AG04449 (cell line): Measurements from ENCODE around the gene TRPM7.

ENCODE experiments used
- CTCF ChIA-PET: fragments of 350-600 bp; formaldehyde crosslinking; extraction: SDS; loops from one replicate; lab custom pipeline; 2021; ENCODE audit warnings: antibody characterized with exemption; lab: Yijun Ruan, JAX
- POLR2A ChIA-PET: fragments of 400-600, 350-600 bp; formaldehyde crosslinking; extraction: SDS; loops from one replicate; lab custom pipeline; 2020; ENCODE audit warnings: antibody characterized with exemption, inconsistent platforms; lab: Yijun Ruan, JAX
- DNase-seq: peaks from one replicate; pipeline ENCODE4 v3.0.0-alpha.2; 2010; ENCODE audit warnings: low read depth, low spot score
- H3K4me3 ChIP-seq: 2 replicates; pipeline ENCODE4 v1.5.1; 2011; ENCODE audit warnings: low read depth, mild to moderate bottlenecking, control low read depth, low read length
- TF ChIP-seq, protein P1 (sequence below): IDR thresholded peaks from one replicate; pipeline ENCODE4 v1.5.1; 2011; ENCODE audit warnings: mild to moderate bottlenecking, moderate library complexity, low read length, control low read depth, inconsistent platforms; ENCODE audit not compliant: insufficient read depth; ENCODE audit errors: missing control alignments

TRPM7 gene

DNA sequence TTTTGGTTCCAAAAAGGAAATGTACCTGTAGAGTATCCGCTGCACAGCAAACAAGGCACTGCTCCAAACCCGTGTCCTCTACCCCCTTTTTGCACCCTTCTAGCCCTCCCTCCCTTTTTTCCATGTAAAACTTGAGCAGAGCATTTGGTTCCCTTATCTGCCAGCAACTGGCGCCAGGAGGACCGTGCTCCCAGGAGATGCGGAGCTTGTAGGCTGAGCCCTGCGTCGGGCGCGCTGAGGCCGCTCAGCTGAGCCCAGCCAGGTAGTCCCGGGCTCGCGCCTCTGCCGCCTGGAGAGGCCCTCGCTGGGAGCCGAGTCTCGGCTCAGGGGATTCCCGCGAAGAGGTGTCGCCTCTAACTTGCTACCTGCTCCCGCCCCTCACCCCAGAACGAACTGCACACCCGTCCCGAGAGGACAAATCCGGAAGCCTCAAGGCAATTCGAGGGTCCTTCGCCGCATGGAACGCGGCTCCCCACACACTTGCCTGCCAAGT, 575 bp downstream of the TRPM7 start:
- ChIA-PET POLR2A (interaction anchor here (0.6 to 0.8 kb wide), 2 partner anchors 12 to 69 kb away, joined by 3 read pairs; no protein-coding TSS in a partner anchor), CTCF (interaction anchor here (0.6 to 3.2 kb wide), 4 partner anchors 10 to 199 kb away, joined by 3 to 16 read pairs (median 4); no protein-coding TSS in a partner anchor)
- TF ChIP-seq, protein P1, sequence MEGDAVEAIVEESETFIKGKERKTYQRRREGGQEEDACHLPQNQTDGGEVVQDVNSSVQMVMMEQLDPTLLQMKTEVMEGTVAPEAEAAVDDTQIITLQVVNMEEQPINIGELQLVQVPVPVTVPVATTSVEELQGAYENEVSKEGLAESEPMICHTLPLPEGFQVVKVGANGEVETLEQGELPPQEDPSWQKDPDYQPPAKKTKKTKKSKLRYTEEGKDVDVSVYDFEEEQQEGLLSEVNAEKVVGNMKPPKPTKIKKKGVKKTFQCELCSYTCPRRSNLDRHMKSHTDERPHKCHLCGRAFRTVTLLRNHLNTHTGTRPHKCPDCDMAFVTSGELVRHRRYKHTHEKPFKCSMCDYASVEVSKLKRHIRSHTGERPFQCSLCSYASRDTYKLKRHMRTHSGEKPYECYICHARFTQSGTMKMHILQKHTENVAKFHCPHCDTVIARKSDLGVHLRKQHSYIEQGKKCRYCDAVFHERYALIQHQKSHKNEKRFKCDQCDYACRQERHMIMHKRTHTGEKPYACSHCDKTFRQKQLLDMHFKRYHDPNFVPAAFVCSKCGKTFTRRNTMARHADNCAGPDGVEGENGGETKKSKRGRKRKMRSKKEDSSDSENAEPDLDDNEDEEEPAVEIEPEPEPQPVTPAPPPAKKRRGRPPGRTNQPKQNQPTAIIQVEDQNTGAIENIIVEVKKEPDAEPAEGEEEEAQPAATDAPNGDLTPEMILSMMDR: peak; percentile 3
- DNase-seq: no peak
- peak overlapping the region; percentile 94 for H3K4me3 ChIP-seq

DNA sequence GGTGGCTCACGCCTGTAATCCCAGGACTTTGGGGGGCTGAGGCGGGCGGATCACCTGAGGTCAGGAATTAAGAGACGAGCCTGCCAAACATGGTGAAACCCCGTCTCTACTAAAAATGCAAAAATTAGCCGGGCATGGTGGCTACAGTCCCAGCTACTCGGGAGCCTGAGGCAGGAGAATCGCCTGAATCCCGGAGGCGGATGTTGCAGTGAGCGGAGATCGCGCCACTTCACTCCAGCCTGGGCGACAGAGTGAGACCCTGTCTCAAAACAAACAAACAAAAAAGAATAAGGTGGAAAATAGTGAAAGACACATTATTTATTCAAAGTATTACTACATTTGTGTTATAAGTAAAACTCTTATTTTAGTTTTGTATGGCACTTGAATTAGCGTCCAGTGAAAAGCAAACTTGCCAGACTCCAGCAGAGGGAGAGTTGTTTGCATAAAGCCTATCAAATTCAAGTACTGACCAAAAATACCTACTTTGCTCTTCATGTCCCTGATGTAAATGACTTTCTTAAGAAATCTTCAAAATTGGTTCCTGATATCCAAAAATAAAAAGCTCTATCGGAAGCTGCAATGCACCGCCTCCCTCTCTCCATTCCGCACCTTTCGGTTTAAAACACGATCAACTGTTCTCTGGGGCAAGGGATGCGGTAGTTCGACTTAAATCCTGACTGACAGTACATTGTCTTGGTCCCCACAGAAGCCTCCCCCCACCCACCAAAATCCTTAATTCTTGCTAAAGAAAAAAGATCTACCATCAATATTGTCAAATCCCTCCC, 1.2 kb downstream of the TRPM7 start:
- TF ChIP-seq, protein P1: no peak
- POLR2A ChIA-PET: interaction anchor here (0.6 to 0.8 kb wide), 2 partner anchors 13 to 68 kb away, joined by 3 read pairs; no protein-coding TSS in a partner anchor
- DNase-seq: no peak
- CTCF ChIA-PET: interaction anchor here (0.6 to 3.2 kb wide), 4 partner anchors 10 to 200 kb away, joined by 3 to 16 read pairs (median 4); no protein-coding TSS in a partner anchor
- H3K4me3 ChIP-seq: peak overlapping the region; percentile 94

DNA sequence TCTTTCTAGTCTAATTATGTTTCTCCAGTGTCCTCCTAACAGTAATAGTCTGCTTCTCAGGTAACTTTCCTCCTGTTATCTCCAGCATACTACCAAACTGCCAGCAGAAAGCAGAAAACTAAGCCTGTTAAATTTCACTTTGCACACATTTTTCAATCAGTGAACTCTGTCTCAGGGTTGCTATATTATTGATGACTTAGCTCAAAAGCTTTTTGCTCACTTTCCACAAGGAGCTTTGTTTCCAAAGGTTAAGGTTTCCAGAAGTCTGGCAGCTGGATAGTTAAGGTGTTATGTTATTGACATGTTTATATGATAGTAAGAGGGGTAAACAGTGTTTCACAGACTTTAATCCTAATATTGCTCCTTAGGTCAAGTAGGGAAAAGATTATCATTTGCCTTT, 5.1 kb downstream of the TRPM7 start:
- no peak overlapping the region for H3K4me3 ChIP-seq
- CTCF ChIA-PET: no interaction called here
- POLR2A ChIA-PET: no interaction called here

DNA sequence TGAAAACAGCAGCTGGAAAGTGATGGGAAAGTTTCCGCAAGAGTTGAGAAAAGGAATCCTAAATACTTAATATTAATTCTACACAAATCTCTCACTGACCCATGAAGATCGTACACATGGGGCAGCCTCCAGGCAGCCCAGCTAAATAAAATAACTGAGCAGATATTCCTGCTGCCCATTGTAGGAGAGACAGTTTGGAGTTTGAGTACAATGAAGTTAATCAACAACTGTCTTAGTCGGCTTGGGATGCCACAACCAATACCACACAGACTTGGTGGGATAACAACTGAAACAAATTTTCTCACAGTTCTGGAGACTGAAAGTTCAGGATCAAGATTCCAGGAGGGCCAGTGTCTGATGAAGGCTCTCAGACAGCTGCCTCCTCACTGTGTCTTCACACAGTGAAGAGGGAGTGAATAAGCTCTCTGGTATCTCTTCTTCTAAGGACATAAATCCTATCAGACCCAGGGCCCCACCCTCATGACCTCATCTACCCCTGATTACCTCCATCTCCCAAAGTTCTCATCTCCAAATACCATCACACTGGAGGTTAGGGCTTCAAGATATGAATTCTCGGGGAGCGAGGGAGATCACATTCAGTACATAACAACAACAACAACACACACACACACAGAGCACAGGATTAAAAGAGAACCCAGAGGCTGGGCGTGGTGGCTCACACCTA, 9.7 kb downstream of the TRPM7 start:
- TF ChIP-seq, protein P1: no peak
- H3K4me3 ChIP-seq: no peak overlapping the region; the same call in 1 of the 2 replicates
- ChIA-PET CTCF (interaction anchor here (1.0 to 6.0 kb wide), 14 partner anchors 8 to 233 kb away, joined by 3 to 58 read pairs (median 10); partner anchors contain the start of genes AP4E1 and TRPM7), POLR2A (interaction anchor here (1.2 to 1.3 kb wide), 3 partner anchors 10 to 232 kb away, joined by 3 read pairs; partner anchors contain the start of gene TRPM7)
- DNase-seq: no peak

More for the DNA sequence above, 5.1 kb downstream of the TRPM7 start:
- no peak for DNase-seq
- TF ChIP-seq, protein P1: no peak

DNA sequence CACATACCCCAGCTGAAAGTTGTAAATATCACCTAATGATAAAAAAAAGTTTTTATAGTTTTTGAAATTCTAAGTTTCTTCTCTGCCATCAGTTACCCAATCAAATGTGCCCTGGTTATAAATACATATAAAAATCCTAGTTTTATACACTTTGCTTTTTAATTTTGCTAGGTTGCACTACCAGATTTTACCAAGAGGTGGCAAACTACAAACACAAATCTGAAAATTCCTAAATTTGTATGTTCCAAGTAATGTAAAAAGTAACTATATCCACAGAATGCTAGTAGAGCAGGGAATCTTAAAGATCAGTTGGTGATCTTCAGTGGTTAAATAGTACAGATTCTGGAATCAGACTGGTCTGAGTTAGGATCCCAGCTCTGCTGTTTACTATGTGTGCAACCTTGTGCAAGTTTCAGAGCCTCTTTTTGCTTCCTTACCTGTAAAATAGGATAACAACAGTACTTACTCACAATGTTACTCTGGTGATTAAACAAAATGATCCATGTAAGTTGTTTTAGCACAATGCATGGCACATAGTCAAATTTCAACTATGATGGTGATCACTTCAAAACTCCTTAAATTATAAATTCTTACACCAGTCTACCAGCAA, 11.0 kb downstream of the TRPM7 start:
- TF ChIP-seq, protein P1: no peak
- ChIA-PET POLR2A (no interaction called here), CTCF (interaction anchor here (0.8 to 6.0 kb wide), 25 partner anchors 8 to 234 kb away, joined by 3 to 58 read pairs (median 4); partner anchors contain the start of genes AP4E1 and TRPM7)
- no peak overlapping the region for H3K4me3 ChIP-seq
- DNase-seq: no peak
